ENCODE data around the gene KLHDC4. TPM values are rescaled to one million over a fixed set of nuclear protein-coding genes. Genes with fewer than 3 reads are reported as not detected.

KLHDC4 gene
- total RNA-seq, 1 experiment from 2014 or later, result 76.2 TPM

DNA sequence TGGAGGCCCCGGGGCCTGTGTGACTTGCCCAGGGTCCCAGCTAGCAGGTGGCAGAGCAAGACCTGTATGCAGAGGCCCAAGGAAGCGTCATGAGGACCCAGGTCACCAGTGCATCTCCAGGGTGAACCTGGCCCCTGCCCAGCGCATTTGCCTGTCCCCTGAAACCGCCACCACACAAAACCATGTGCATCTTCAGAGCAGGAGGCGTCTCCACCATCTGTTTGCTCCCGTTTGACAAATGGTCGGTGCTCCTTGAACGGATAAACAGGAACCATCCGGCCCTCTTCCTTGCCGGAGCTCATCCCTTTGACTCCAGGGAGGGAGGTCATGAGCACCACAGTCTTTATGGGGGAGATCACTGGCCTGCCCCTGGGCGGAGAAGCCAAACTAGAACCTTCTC lies 101.0 kb downstream of the KLHDC4 start:
- Mint-ChIP-seq H3K27me3 (ENCODE audit: low read depth) (no peaks in the 10 kb centered on the region), H3K4me3 (no peak overlapping the region), H3K27ac (peak overlapping the region in 1 of 3 experiments; percentile 59; a peak in 1 of 7 replicates), H3K36me3 (ENCODE audit: insufficient read depth in 1 of 3, low read depth in 3 of 3) (no peaks in the 10 kb centered on the region), H3K4me1 (peaks cover 17 to 34% of the 10 kb centered on the region in 2 experiments), H3K9me3 (no peaks in the 10 kb centered on the region)
- H4K8ac ChIP-seq (replicated peaks; ENCODE audit: insufficient read length, low read depth, low read length), result no peak overlapping the region
- no peak overlapping the region for H2BK120ac ChIP-seq (ENCODE audit: low read depth, low read length, poor library complexity, severe bottlenecking)
- H3K23me2 ChIP-seq (ENCODE audit: insufficient read length, low read depth, low read length, poor library complexity, severe bottlenecking), result no peaks in the 10 kb centered on the region
- H2BK20ac ChIP-seq (ENCODE audit: low read depth, low read length, poor library complexity, severe bottlenecking), result no peak overlapping the region
- H2AK5ac ChIP-seq (ENCODE audit: insufficient read length, low read length), result no peak overlapping the region
- H3K9me3 ChIP-seq (ENCODE audit: control insufficient read depth, low read depth, low read length), result no peaks in the 10 kb centered on the region
- H2AFZ ChIP-seq (ENCODE audit: low read length), result no peak overlapping the region
- no peak overlapping the region for H3K18ac ChIP-seq (ENCODE audit: insufficient read length, low read depth, low read length)
- H3K79me1 ChIP-seq (ENCODE audit: insufficient read depth, low read depth, low read length, poor library complexity, severe bottlenecking), result no peaks in the 10 kb centered on the region
- no peak overlapping the region for H3K4me2 ChIP-seq (ENCODE audit: insufficient read depth, insufficient read length, low read length)
- H3K14ac ChIP-seq (ENCODE audit: insufficient read depth, low read length), result no peak overlapping the region
- H3K79me2 ChIP-seq (ENCODE audit: insufficient read depth, low read length), result no peaks in the 10 kb centered on the region
- TF ChIP-seq, protein P1, sequence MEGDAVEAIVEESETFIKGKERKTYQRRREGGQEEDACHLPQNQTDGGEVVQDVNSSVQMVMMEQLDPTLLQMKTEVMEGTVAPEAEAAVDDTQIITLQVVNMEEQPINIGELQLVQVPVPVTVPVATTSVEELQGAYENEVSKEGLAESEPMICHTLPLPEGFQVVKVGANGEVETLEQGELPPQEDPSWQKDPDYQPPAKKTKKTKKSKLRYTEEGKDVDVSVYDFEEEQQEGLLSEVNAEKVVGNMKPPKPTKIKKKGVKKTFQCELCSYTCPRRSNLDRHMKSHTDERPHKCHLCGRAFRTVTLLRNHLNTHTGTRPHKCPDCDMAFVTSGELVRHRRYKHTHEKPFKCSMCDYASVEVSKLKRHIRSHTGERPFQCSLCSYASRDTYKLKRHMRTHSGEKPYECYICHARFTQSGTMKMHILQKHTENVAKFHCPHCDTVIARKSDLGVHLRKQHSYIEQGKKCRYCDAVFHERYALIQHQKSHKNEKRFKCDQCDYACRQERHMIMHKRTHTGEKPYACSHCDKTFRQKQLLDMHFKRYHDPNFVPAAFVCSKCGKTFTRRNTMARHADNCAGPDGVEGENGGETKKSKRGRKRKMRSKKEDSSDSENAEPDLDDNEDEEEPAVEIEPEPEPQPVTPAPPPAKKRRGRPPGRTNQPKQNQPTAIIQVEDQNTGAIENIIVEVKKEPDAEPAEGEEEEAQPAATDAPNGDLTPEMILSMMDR (conservative IDR thresholded peaks at IDR 0.05), result no peak
- H4K91ac ChIP-seq (ENCODE audit: insufficient read length, low read depth, low read length), result no peak overlapping the region
- H2BK12ac ChIP-seq (ENCODE audit: insufficient read length, low read depth, low read length), result no peak overlapping the region
- no peak for DNase-seq
- H3T11ph ChIP-seq (ENCODE audit: low read length), result no peak overlapping the region
- no peaks in the 10 kb centered on the region for H3K4me1 ChIP-seq (ENCODE audit: insufficient read depth, low read length)
- no peak overlapping the region for H3K56ac ChIP-seq (ENCODE audit: insufficient read length, low read depth, low read length)
- no peaks in the 10 kb centered on the region for H3K27me3 ChIP-seq (ENCODE audit: insufficient read depth, low read length)
- no peak overlapping the region for H3K23ac ChIP-seq (ENCODE audit: insufficient read length, low read depth, low read length)
- H3K9ac ChIP-seq (ENCODE audit: extremely low read depth, insufficient read length, low read length), result no peak overlapping the region
- no CpG with 5 or more reads among the region's 11 CpGs for WGBS (ENCODE audit: extremely low coverage, insufficient read length, low lambda C conversion rate)
- H4K5ac ChIP-seq (ENCODE audit: insufficient read length, low read depth, low read length), result no peak overlapping the region
- no peak overlapping the region for H3K27ac ChIP-seq (ENCODE audit: insufficient read length, low read depth, low read length)
- no peak overlapping the region for H2BK15ac ChIP-seq (ENCODE audit: low read depth, low read length)
- H4K20me1 ChIP-seq (ENCODE audit: control insufficient read depth, insufficient read depth, insufficient read length), result no peaks in the 10 kb centered on the region
- H3K4ac ChIP-seq (ENCODE audit: low read depth, low read length), result no peak overlapping the region
- H2BK5ac ChIP-seq (ENCODE audit: insufficient read length, low read length), result no peak overlapping the region

All from H9 (cell line).